ENCODE results near the gene TDRD7. TPM values are rescaled to one million over a fixed set of nuclear protein-coding genes. Genes with fewer than 3 reads are reported as not detected.

TDRD7 gene
- total RNA-seq, 1 experiment from 2014 or later, result 12.6 TPM

GRCh38 chr9:97502984-97503861, 91.3 kb downstream of the TDRD7 start:
- no peak for DNase-seq
- H3K4me3 ChIP-seq, result no peak overlapping the region
- H3K9me3 ChIP-seq, result no peaks in the 10 kb centered on the region; the same call in 1 of the 2 replicates
- peaks cover 27% of the 10 kb centered on the region for H3K27me3 ChIP-seq
- H3K36me3 ChIP-seq, result no peaks in the 10 kb centered on the region

- no peaks in the 10 kb centered on the region for H3K36me3 ChIP-seq
Observed at GRCh38 chr9:97503862-97504210, 91.9 kb downstream of the TDRD7 start.

DNA sequence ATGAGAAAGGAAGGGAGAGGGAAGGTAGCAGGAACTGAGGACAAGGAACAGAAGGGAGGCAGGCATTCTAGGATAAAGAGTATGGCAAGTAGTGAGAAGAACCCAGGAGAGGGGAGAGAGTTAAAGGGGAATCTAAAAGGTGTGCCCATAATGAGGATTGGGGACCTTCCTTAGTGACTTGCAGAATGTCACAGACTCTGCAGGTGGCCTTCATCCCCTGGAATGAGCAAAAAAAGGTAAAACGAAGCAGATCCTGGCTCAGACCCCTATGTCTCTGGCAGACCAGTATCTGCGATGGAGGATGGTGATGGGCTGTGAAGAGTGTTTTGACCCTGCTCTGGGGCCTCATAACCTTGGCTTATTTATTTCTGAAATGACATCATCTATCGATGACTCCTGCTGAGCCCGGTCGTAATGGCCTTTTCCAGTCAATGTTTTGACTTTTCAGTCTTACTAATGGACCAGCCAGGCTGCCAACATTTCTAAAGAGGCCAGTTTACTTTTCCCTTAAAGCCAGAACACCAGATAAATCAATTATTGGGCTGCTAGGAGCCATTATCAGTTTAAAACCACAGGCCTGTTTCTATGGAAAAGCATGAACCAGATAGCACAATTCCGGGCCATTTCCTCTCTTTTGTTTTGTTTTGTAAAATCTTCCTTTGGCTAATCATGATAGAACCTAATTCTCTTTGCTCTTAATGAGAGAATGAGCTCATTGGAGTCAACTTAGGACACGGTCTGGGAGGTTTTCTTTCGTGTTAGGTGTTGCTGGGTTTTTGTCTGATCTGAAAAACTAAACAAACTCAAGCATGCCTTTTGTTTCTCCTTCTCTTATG, 92.7 kb downstream of the TDRD7 start:
- peak; percentile 32 for DNase-seq

More at GRCh38 chr9:97503862-97504210, 91.9 kb downstream of the TDRD7 start:
- Histone ChIP-seq H3K27me3 (peaks cover 27% of the 10 kb centered on the region), H3K9me3 (no peaks in the 10 kb centered on the region; the same call in 1 of the 2 replicates), H3K4me3 (no peak overlapping the region)
- no peak for DNase-seq

GRCh38 chr9:97505845-97506244, 93.9 kb downstream of the TDRD7 start:
- H3K36me3 ChIP-seq, result no peaks in the 10 kb centered on the region
- DNase-seq, result no peak
- no peak overlapping the region for H3K4me3 ChIP-seq
- peaks cover 14% of the 10 kb centered on the region for H3K27me3 ChIP-seq
- no peaks in the 10 kb centered on the region for H3K9me3 ChIP-seq

More for the DNA sequence above, 92.7 kb downstream of the TDRD7 start:
- Histone ChIP-seq H3K9me3 (no peaks in the 10 kb centered on the region; the same call in 1 of the 2 replicates), H3K36me3 (no peaks in the 10 kb centered on the region), H3K4me3 (no peak overlapping the region), H3K27me3 (peaks cover 27% of the 10 kb centered on the region)

GRCh38 chr9:97506306-97506705, 94.4 kb downstream of the TDRD7 start:
- Histone ChIP-seq H3K4me3 (no peak overlapping the region), H3K27me3 (peaks cover 10% of the 10 kb centered on the region), H3K9me3 (no peaks in the 10 kb centered on the region), H3K36me3 (no peaks in the 10 kb centered on the region)
- DNase-seq, result no peak

GRCh38 chr9:97506787-97507186, 94.9 kb downstream of the TDRD7 start:
- DNase-seq, result no peak
- H3K36me3 ChIP-seq, result no peaks in the 10 kb centered on the region
- no peak overlapping the region for H3K4me3 ChIP-seq
- no peaks in the 10 kb centered on the region for H3K9me3 ChIP-seq
- H3K27me3 ChIP-seq, result peaks cover 9% of the 10 kb centered on the region

GRCh38 chr9:97507428-97507984, 95.6 kb downstream of the TDRD7 start:
- Histone ChIP-seq H3K4me3 (no peak overlapping the region), H3K36me3 (no peaks in the 10 kb centered on the region), H3K27me3 (peaks cover 2% of the 10 kb centered on the region; the same call in 1 of the 2 replicates), H3K9me3 (no peaks in the 10 kb centered on the region)
- no peak for DNase-seq

DNA sequence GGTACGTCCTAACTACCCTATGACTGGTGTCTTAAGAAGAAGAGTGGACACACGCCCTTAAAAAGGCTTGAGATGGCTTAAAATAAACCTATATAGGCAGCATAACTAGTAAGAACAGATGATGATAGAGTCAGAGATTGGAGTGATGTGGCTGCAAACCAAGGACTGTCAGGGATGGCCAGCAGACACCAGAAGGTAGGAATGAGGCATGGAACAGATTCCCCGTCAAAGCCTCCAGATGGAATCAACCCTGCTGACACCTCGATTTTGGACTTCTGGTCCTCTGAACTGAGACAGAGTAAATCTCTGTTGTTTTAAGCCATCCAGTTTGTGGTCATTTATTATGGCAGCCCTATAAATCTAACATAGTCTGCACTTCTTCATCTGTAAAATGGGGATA, 97.0 kb downstream of the TDRD7 start:
- H3K36me3 ChIP-seq, result no peaks in the 10 kb centered on the region
- no peak for DNase-seq

GRCh38 chr9:97510797-97511654, 99.1 kb downstream of the TDRD7 start:
- Histone ChIP-seq H3K9me3 (no peaks in the 10 kb centered on the region), H3K36me3 (no peaks in the 10 kb centered on the region)
- peak; percentile 36 for DNase-seq

More for the DNA sequence above, 97.0 kb downstream of the TDRD7 start:
- Histone ChIP-seq H3K27me3 (no peaks in the 10 kb centered on the region), H3K4me3 (no peak overlapping the region), H3K9me3 (no peaks in the 10 kb centered on the region)

DNA sequence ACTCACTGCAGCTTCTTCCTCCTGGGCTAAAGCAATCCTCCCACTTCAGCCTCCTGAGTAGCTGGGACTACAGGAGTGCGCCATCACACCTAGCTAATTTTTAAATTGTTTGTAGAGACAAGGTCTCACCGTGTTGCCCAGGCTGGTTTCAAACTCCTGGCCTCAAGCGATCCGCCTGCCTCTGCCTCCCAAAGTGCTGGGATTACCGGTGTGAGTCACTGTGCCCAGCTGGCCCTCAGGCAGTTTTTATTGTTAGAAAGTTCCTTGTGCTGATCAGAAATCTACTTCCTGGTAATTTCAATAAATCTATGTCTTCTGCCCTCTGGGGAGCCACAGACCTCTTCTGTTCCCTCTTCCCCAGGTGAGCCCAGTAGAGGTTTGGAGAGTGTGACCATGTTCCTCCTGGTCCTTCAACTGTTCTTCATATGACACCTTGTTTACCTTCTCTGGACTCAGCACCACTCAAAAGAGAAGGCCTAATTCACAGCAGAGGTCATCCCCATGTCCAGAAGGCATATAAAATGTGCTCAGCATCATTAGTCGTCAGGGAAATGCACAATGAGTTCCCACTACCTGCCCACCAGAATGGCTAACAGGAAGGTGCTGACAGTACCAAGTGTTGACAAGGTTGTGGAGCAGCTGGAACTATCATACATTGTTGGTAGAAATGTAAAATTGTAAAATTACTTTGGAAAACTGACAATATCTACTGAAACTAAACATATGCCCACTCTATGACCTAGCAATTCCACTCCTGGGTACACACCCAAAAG, 99.9 kb downstream of the TDRD7 start:
- H3K4me3 ChIP-seq, result no peak overlapping the region
- H3K9me3 ChIP-seq, result no peaks in the 10 kb centered on the region
- DNase-seq, result peak; percentile 47
- no peaks in the 10 kb centered on the region for H3K36me3 ChIP-seq
- no peaks in the 10 kb centered on the region for H3K27me3 ChIP-seq

More at GRCh38 chr9:97510797-97511654, 99.1 kb downstream of the TDRD7 start:
- no peak overlapping the region for H3K4me3 ChIP-seq
- no peaks in the 10 kb centered on the region for H3K27me3 ChIP-seq

- Histone ChIP-seq H3K27me3 (no peaks in the 10 kb centered on the region), H3K9me3 (no peaks in the 10 kb centered on the region), H3K4me3 (no peak overlapping the region), H3K36me3 (no peaks in the 10 kb centered on the region)
- DNase-seq, result no peak
Observed at GRCh38 chr9:97512966-97513560, 101.2 kb downstream of the TDRD7 start.

DNA sequence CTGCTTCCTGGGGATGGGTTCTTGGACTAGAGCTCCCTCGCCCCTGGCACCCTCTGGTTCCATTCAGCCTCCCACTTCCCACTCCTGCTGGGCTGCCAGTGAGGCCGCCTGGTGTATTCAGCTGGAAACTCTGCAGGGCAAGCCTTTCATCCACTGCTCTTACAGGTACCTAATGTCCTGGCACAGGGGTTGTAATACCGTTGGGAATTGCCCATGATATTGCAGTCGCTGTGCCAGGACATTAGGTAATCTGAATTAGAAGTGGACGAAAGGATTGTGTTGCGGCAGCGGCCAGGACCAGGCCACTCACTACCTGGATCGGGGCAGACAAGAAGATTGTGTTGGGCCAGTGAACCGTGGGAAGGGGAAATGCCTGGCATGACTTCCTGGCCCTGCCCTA, 102.6 kb downstream of the TDRD7 start:
- no peak for DNase-seq
- H3K27me3 ChIP-seq, result no peaks in the 10 kb centered on the region

GRCh38 chr9:97515662-97516061, 103.8 kb downstream of the TDRD7 start:
- Histone ChIP-seq H3K4me3 (no peak overlapping the region), H3K36me3 (no peaks in the 10 kb centered on the region), H3K27me3 (no peaks in the 10 kb centered on the region), H3K9me3 (no peaks in the 10 kb centered on the region)
- DNase-seq, result no peak

More for the DNA sequence above, 102.6 kb downstream of the TDRD7 start:
- no peaks in the 10 kb centered on the region for H3K36me3 ChIP-seq
- H3K4me3 ChIP-seq, result no peak overlapping the region
- H3K9me3 ChIP-seq, result no peaks in the 10 kb centered on the region

DNA sequence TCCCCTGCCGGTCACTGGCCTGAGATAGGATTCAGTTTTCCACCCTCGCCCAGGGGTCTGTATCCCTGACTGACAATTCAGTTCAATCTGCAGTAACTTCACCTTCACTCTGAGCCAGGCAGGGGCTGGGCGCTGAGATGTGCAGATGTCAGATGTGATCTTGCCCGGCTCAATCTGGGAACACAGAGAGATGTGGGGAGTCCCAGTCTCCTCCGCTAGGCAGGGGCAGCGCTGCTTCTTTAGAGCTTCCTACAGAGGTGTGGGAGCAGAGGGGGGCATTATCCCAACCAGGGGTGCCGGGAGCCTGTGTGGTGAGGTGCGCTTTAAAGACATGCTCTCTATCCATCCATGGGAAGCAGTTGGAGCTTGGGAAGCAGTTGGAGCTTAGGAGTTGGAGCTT, 104.2 kb downstream of the TDRD7 start:
- H3K27me3 ChIP-seq, result no peaks in the 10 kb centered on the region
- H3K4me3 ChIP-seq, result no peak overlapping the region
- no peaks in the 10 kb centered on the region for H3K36me3 ChIP-seq
- no peaks in the 10 kb centered on the region for H3K9me3 ChIP-seq
- no peak for DNase-seq
